ENCODE measurements around the gene RGS3. TPM values are rescaled to one million over a fixed set of nuclear protein-coding genes. Genes with fewer than 3 reads are reported as not detected.

RGS3 gene
- total and polyA plus RNA-seq, 2 donors (not counting 3 experiments of a cell fraction or from before 2014, with no cell fraction given), result 356 to 416 TPM

GRCh38 chr9:113612828-113613227, 149.3 kb downstream of the RGS3 start:
- Histone ChIP-seq H3K4me1 (ENCODE audit: control insufficient read depth, extremely low read depth, insufficient read depth, low read length) (peaks cover 37% of the 10 kb centered on the region), H3K4me2 (ENCODE audit: insufficient read depth, low read length) (no peak overlapping the region), H3K9ac (replicated peaks; ENCODE audit: extremely low read depth, insufficient read depth, low read length) (no peak overlapping the region), H4K20me1 (replicated peaks; ENCODE audit: control insufficient read depth, extremely low read depth, insufficient read depth, low read length) (no peaks in the 10 kb centered on the region), H3K9me3 (replicated peaks; ENCODE audit: control insufficient read depth, insufficient read depth, low read length) (no peaks in the 10 kb centered on the region), H3K4me3 (replicated peaks in 1 of 3; ENCODE audit: insufficient read depth in 1 of 3, low read depth in 1 of 3, low read length in 3 of 3) (no peak overlapping the region), H3K36me3 (ENCODE audit: control insufficient read depth in 2 of 2, extremely low read depth in 1 of 2, insufficient read depth in 2 of 2, low read length in 2 of 2) (no peaks in the 10 kb centered on the region), H3K27me3 (ENCODE audit: control insufficient read depth in 2 of 2, insufficient read depth in 2 of 2, low read length in 2 of 2) (no peaks in the 10 kb centered on the region), H3K79me2 (ENCODE audit: control insufficient read depth, insufficient read depth, low read length) (no peaks in the 10 kb centered on the region), H3K27ac (ENCODE audit: insufficient read depth, low read depth, low read length) (no peak overlapping the region), H3K9me1 (replicated peaks; ENCODE audit: control insufficient read depth, extremely low read depth, insufficient read depth, low read length) (no peaks in the 10 kb centered on the region), H2AFZ (ENCODE audit: low read depth, low read length) (no peak overlapping the region)
- ChIA-PET POLR2A (interaction anchor here (1.0 to 1.5 kb wide), 3 partner anchors 13 to 38 kb away, joined by 3 to 7 read pairs (median 3); no protein-coding TSS in a partner anchor), CTCF (interaction anchor here (1.7 kb wide), 1 partner anchor 21 kb away, joined by 4 read pairs; no protein-coding TSS in a partner anchor)
- intact Hi-C loops (cut with micrococcal nuclease) (no loop called here), dilution Hi-C loops (cut with MboI; ENCODE audit: extremely low pct_ligation_motif_present, low sequenced_read_pairs) (no loop called here)
- BruUV-seq (replicated peaks), result no TSS peak
- no peak for FAIRE-seq
- no peak for DNase-seq (ENCODE audit: low read depth, low spot score)
- TF ChIP-seq EZH2 (IDR thresholded peaks at IDR 0.05; ENCODE audit: borderline replicate concordance, low read depth, low read length, severe bottlenecking), result no peak
- TF ChIP-seq JUN (IDR thresholded peaks at IDR 0.05; ENCODE audit: borderline replicate concordance, insufficient read depth, insufficient read length, low read depth), result no peak
- no peak for TF ChIP-seq POLR2A (IDR thresholded peaks at IDR 0.05; ENCODE audit: low read depth, low read length)
- no peak for TF ChIP-seq CTCF (IDR thresholded peaks at IDR 0.05; ENCODE audit: extremely low read depth in 1 of 2, insufficient read depth in 1 of 2, low read depth in 1 of 2, low read length in 2 of 2)
- no peak for TF ChIP-seq POLR2AphosphoS5 (IDR thresholded peaks at IDR 0.05; ENCODE audit: insufficient read depth, low read depth, low read length)
- no peak for TF ChIP-seq GATA2 (IDR thresholded peaks at IDR 0.05; ENCODE audit: insufficient read depth, insufficient read length, low read depth, low read length)
- no peak for TF ChIP-seq MAX (IDR thresholded peaks at IDR 0.05; ENCODE audit: insufficient read depth, insufficient read length)
- TF ChIP-seq FOS (IDR thresholded peaks at IDR 0.05; ENCODE audit: borderline replicate concordance, insufficient read depth, low read length), result no peak
- TF ChIP-seq MYC (IDR thresholded peaks at IDR 0.05; ENCODE audit: low read depth, low read length), result no peak
